SHP77 treated with DMSO at 0.1 percent for 48 hours (cell line): ENCODE measurements around the gene SLC36A3.
"Not testable (repeated sequence)": the region's sequence is repeated elsewhere in the genome, so short reads cannot be mapped to it uniquely, and the experiment has no call there.

Experiments used
- DNase-seq: peaks from one replicate; lab custom pipeline; 2025; lab: John Stamatoyannopoulos, UW

Gene SLC36A3

DNA sequence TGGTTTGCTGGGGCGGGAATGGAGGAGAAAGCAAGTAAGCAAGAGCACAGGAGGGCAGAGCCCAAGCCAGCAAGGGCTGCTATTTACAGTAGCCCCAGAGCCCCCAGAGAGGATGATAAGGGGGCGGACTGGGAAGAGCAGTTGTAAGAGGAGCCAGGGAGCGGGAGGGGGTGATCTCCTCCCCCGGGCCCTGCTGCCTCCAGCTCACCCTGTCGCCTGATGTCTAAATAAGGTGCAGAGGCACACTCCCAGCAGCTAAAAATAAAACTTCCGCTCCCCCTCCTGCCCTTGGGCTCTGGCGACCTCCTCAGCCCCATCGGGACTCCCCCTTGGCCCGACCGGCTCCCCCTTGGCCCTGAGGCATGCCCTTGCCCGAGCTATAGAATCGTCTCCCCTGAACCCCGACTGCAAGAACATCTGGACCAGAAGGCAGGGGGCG, 65.2 kb downstream of the SLC36A3 start:
- DNase-seq: no peak

DNA sequence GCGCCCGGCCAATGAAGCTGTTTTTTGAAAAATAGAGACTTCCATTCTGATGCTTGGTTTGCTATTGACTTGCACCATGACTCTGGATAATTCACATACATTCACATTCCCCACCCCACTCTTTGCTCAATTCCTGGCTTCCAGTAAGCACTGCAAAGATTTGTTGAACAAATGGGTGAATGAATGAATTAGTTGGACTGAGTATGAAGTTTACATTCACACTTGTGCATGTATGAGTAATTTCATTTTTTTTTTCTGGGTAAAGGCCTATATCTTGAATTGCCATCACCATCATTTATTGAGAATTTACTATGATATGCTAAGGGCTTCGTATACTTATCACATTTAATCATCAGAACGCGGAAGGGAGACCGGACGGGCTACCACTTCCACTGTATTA, 65.9 kb downstream of the SLC36A3 start:
- no peak for DNase-seq

DNA sequence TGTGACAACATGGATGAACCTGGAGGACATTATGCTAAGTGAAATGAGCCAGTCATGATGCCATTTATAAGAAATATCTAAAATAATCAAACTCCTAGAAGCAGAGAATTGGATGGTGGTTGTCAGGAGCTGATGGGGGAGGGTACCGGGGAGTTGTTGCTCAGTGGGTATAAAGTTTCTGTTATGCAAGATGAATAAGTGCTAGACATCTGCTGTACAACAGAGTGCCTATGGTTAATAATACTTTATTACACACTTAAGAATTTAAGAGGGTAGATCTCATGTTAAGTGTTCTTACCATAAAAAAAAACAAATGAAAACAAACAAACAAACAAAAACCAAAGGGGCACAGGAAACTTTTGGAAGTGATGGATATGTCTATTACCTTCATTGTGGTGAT, 66.7 kb downstream of the SLC36A3 start:
- DNase-seq: no peak

DNA sequence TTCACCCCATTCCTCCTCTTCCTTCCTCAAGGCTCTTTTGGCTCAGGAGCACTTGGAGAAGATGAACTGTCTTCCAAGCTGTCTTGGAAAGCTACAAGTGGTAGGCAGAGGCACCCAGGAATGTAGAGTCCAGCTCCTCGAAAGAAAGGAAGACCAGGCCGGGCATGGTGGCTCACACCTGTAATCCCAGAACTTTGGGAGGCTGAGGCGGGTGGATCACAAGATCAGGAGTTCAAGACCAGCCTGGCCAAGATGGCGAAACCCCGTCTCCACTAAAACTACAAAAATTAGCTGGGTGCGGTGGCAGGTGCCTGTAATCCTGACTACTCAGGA, 68.4 kb downstream of the SLC36A3 start:
- DNase-seq: not testable (repeated sequence)

DNA sequence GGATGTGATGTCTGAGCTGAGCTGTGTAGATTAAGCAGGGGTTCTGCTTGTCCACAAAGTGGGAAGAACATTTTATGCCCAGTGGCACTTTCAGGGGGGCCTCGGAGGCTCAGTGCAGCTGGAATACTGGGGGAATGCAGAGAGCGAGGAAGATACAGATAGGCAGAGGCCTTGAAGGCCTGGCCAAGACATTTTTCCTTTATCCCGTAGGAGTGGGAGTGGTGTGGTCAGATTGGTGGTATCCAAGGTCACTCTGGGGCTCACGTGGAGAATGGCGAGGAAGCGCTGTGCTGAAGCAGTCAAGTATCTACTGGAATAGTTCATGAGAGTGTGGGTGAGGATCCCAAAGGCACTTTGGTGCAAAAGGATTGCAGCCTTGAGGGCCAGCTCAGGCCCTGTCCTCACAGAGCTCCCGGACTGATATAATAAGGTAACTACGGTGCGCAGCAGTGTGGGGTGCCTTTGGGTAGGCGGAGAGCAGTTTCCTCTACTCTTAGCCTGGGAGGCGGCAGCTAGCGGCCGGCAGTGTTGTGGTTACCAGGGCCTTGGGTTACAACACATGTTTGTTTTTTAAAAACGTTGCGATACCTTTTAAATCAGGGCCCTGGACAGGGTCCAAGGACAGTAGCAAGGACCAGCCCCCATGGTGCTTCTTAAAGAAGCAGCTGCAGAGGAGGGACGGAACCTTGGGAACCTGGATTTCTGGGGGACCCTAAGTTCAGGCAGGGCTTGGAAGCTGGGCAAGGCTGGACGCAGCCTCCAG, 68.9 kb downstream of the SLC36A3 start:
- DNase-seq: no peak

DNA sequence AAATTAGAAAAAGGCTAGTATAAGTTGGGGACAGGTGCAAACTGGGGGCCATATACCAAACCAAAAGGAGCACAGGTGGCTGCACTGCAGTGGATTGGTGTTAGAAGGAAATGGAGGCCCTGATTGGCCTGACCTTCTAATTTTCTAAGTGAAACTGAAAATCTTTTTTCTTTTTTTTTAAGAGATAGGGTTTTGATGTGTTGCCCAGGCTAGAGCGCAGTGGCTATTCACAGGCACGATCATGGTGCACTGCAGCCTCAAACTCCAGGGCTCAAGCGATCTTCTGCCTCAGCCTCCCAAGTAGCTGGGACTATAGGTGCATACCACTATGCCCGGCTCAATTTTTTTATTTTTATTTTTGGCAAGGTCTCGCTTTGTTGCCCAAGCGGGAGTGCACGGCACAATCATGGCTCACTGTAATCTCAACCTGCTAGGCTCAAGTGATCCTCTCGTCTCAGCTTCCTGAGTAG, 69.9 kb downstream of the SLC36A3 start:
- DNase-seq: no peak

DNA sequence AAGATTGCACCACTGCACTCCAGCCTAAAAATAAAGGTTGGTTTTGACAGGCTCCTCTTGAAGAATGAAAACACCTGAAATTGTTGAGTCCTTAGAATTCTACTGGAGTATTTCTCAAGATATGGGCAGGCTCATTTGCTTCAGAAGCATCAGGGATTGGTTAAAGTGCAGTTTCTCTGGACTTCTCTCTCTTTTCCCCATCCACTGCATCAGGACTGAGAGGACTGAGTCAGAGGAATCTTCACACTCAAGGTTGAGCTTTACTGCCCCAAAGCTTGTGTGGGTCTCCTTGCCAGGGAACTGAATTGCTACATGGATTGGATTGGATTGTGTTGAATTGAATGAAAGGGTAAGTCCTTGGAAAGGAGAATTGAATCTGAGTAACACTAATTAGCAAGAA, 72.2 kb downstream of the SLC36A3 start:
- DNase-seq: no peak

DNA sequence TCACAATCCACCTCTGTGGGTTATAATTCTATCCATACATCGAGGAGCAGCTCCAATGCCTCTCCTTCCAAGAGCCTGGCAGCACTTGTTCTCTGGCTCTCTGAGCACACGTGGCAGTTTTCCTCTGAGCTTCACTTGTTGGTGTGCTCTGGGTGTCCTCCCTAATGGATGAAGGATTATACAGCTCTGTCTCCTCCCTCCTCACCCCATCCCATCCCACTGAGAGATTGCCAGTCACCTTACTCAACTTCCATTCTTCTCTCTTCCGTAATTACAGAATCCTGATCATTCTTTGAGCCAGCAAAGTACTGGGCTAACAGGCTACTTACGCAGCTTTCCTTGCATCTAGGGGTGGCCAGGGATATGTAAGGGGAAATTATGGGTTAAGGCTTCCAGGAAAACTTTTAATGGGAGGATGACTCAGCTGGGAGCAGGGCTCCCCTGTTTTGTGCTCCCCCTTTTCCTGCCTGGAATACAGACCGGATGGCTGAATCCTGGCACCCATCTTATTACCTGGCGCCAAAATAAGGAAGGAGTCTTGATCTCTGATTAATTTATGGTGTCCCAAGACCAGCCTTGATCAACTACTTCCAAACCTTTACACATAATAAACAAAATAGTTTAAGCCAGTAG, 73.4 kb downstream of the SLC36A3 start:
- DNase-seq: no peak

DNA sequence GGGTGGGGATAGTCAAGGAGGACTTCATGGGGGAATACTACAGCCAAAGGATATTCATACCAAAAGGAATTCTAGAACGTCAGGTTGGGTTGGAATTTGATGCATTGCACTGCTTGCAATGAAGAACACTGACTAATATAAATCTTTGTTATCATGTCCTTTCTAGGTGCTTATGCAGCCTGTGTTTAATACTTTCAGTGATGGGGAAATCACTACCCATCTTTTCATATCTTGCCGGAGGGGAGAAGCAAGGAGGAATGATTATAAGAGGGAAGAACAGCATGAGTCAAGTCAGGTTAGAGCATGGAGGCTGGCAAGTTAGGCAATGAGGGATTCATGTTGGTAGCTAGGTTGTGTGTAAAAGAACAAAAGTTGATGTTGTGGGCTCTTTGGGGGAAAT, 74.6 kb downstream of the SLC36A3 start:
- DNase-seq: no peak

DNA sequence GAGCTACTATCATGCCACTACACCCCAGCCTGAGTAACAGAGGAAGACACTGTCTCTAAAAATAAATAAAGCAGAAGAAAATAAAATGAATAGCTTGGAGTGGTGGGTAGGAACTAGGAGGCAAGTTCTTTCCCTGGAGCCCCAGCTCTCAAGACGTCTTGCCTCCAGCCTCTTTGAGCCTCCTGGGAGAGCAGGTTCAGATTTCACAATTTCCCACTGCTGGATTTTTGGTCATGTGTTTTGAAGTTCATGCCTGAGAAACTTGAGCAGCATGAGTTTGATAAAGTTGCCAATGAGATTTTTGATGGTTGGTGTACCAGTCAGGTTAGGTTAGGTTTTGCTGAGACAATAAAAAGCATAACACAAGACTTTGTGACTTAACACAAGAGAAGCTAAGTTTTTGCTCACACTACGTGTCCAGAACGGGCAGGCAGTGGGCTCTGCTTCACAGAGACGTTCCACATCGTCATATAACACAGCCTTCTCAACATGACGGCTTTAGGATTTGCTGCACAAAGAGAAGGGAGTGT, 75.6 kb downstream of the SLC36A3 start:
- DNase-seq: no peak
